Nephron (organoid): ENCODE results near the gene OR2V1.
A peak's percentile ranks its signal among the peaks of the same experiment; 100 is the strongest.

Experiments used
- H3K27ac Mint-ChIP-seq, 3 experiments: 2 replicates each; pipeline ENCODE4 v1.8.0; 2020; ENCODE audit warnings: mixed read lengths in 3 of 3, mild to moderate bottlenecking in 2 of 3, moderate library complexity in 1 of 3
- H3K27me3 Mint-ChIP-seq: 2 replicates; pipeline ENCODE4 v1.8.0; 2021; ENCODE audit warnings: low read depth, mild to moderate bottlenecking, moderate library complexity, mixed read lengths
- H3K36me3 Mint-ChIP-seq: 2 replicates; pipeline ENCODE4 v1.8.0; 2020; ENCODE audit warnings: low read depth, mixed read lengths
- H3K4me1 Mint-ChIP-seq: 2 replicates; pipeline ENCODE4 v1.8.0; 2020; ENCODE audit warnings: mixed read lengths
- H3K4me3 Mint-ChIP-seq, 3 experiments: 2 replicates each; pipeline ENCODE4 v1.8.0; 2020; ENCODE audit warnings: mild to moderate bottlenecking in 3 of 3, mixed read lengths in 3 of 3, moderate library complexity in 2 of 3
- H3K9me3 Mint-ChIP-seq: 2 replicates; pipeline ENCODE4 v1.8.0; 2020; ENCODE audit warnings: mixed read lengths
- CTCF ChIP-seq, 3 experiments: fragments of 200-600 bp; sonication (generic); IDR thresholded peaks; one replicate each; pipeline ENCODE4 v1.5.0; 2021; ENCODE audit warnings: antibody characterized with exemption in 3 of 3; ENCODE audit not compliant: unreplicated experiment in 3 of 3

Gene OR2V1

GRCh38 chr5:181160152-181160754 lies 29.3 kb upstream of the OR2V1 start:
- H3K27me3 Mint-ChIP-seq = peaks cover 53% of the 10 kb centered on the region

GRCh38 chr5:181159286-181160151 lies 28.6 kb upstream of the OR2V1 start:
- peak overlapping the region in 1 of 3 experiments; percentile 36 for H3K27ac Mint-ChIP-seq
- H3K4me3 Mint-ChIP-seq = peak overlapping the region; percentile 51 to 67 (median 65)
- H3K9me3 Mint-ChIP-seq = peaks cover 2% of the 10 kb centered on the region
- H3K27me3 Mint-ChIP-seq = peaks cover 47% of the 10 kb centered on the region
- H3K36me3 Mint-ChIP-seq = no peaks in the 10 kb centered on the region
- peak; percentile 72 to 82 (median 82) for TF ChIP-seq CTCF (IDR thresholded peaks at IDR 0.05; ENCODE audit: unreplicated experiment in 3 of 3)
- H3K4me1 Mint-ChIP-seq = peaks cover 9% of the 10 kb centered on the region

More at GRCh38 chr5:181160152-181160754, 29.3 kb upstream of the OR2V1 start:
- H3K4me3 Mint-ChIP-seq = peak overlapping the region; percentile 30 to 72 (median 44)
- no peaks in the 10 kb centered on the region for H3K9me3 Mint-ChIP-seq
- TF ChIP-seq CTCF (IDR thresholded peaks at IDR 0.05; ENCODE audit: unreplicated experiment in 3 of 3) = no peak
- H3K4me1 Mint-ChIP-seq = peaks cover 9% of the 10 kb centered on the region
- no peak overlapping the region for H3K27ac Mint-ChIP-seq
- H3K36me3 Mint-ChIP-seq = no peaks in the 10 kb centered on the region

GRCh38 chr5:181158869-181159268 lies 27.9 kb upstream of the OR2V1 start:
- H3K9me3 Mint-ChIP-seq = peaks cover 2% of the 10 kb centered on the region
- H3K27me3 Mint-ChIP-seq = peaks cover 43% of the 10 kb centered on the region
- no peak overlapping the region for H3K27ac Mint-ChIP-seq
- no peak overlapping the region for H3K4me3 Mint-ChIP-seq
- no peaks in the 10 kb centered on the region for H3K36me3 Mint-ChIP-seq
- no peak for TF ChIP-seq CTCF (IDR thresholded peaks at IDR 0.05; ENCODE audit: unreplicated experiment in 3 of 3)
- H3K4me1 Mint-ChIP-seq = peaks cover 8% of the 10 kb centered on the region

- H3K4me1 Mint-ChIP-seq = peaks cover 5% of the 10 kb centered on the region
- no peak overlapping the region for H3K27ac Mint-ChIP-seq
- peaks cover 37% of the 10 kb centered on the region for H3K27me3 Mint-ChIP-seq
- peaks cover 2% of the 10 kb centered on the region for H3K9me3 Mint-ChIP-seq
- no peak overlapping the region for H3K4me3 Mint-ChIP-seq
- TF ChIP-seq CTCF (IDR thresholded peaks at IDR 0.05; ENCODE audit: unreplicated experiment in 3 of 3) = no peak
- no peaks in the 10 kb centered on the region for H3K36me3 Mint-ChIP-seq
Observed at GRCh38 chr5:181156758-181157157, 25.8 kb upstream of the OR2V1 start.

- Mint-ChIP-seq H3K4me1 (no peaks in the 10 kb centered on the region), H3K9me3 (peaks cover 2% of the 10 kb centered on the region), H3K27me3 (peaks cover 49% of the 10 kb centered on the region), H3K36me3 (no peaks in the 10 kb centered on the region), H3K27ac (no peak overlapping the region), H3K4me3 (no peak overlapping the region)
- no peak for TF ChIP-seq CTCF (IDR thresholded peaks at IDR 0.05; ENCODE audit: unreplicated experiment in 3 of 3)
Observed at GRCh38 chr5:181153814-181154213, 22.8 kb upstream of the OR2V1 start.
